Fibroblast of skin of abdomen (primary cell): ENCODE results near the gene HSBP1L1.

Source experiments
- DNase-seq: peaks from one replicate; pipeline ENCODE4 v3.0.0-alpha.2; 2013

HSBP1L1 gene

GRCh38 chr18:79961527-79962291, 2.7 kb upstream of the HSBP1L1 start:
- no peak for DNase-seq

GRCh38 chr18:79962311-79962710, 2.1 kb upstream of the HSBP1L1 start:
- no peak for DNase-seq

- no peak for DNase-seq
Measured at GRCh38 chr18:79962835-79963657, 1.4 kb upstream of the HSBP1L1 start.

- no peak for DNase-seq
Measured at GRCh38 chr18:79963658-79964329, 649 bp upstream of the HSBP1L1 start.

- DNase-seq = peak; percentile 71
Measured at GRCh38 chr18:79965119-79965902, 868 bp downstream of the HSBP1L1 start.

- no peak for DNase-seq
Measured at GRCh38 chr18:79970419-79971133, 6.1 kb downstream of the HSBP1L1 start.

- DNase-seq = no peak
Measured at GRCh38 chr18:79971211-79971952, 6.9 kb downstream of the HSBP1L1 start.

- DNase-seq = no peak
Measured at GRCh38 chr18:79971986-79972385, 7.5 kb downstream of the HSBP1L1 start.

GRCh38 chr18:79972720-79973119, 8.3 kb downstream of the HSBP1L1 start:
- no peak for DNase-seq

- no peak for DNase-seq
Measured at GRCh38 chr18:79973517-79973916, 9.1 kb downstream of the HSBP1L1 start.

- no peak for DNase-seq
Measured at GRCh38 chr18:79974025-79974654, 9.7 kb downstream of the HSBP1L1 start.

- no peak for DNase-seq
Measured at GRCh38 chr18:79975043-79975442, 10.6 kb downstream of the HSBP1L1 start.

- no peak for DNase-seq
Measured at GRCh38 chr18:79975985-79976680, 11.7 kb downstream of the HSBP1L1 start.

GRCh38 chr18:79979843-79980242, 15.4 kb downstream of the HSBP1L1 start:
- no peak for DNase-seq

- no peak for DNase-seq
Measured at GRCh38 chr18:79980585-79980984, 16.1 kb downstream of the HSBP1L1 start.

- no peak for DNase-seq
Measured at GRCh38 chr18:79982736-79983135, 18.3 kb downstream of the HSBP1L1 start.

GRCh38 chr18:79983253-79983652, 18.8 kb downstream of the HSBP1L1 start:
- no peak for DNase-seq

- DNase-seq = no peak
Measured at GRCh38 chr18:79983793-79984192, 19.4 kb downstream of the HSBP1L1 start.

- no peak for DNase-seq
Measured at GRCh38 chr18:79985172-79985571, 20.7 kb downstream of the HSBP1L1 start.

- no peak for DNase-seq
Measured at GRCh38 chr18:79986726-79987125, 22.3 kb downstream of the HSBP1L1 start.
